ENCODE results near the gene NEK4.

The NEK4 gene

DNA sequence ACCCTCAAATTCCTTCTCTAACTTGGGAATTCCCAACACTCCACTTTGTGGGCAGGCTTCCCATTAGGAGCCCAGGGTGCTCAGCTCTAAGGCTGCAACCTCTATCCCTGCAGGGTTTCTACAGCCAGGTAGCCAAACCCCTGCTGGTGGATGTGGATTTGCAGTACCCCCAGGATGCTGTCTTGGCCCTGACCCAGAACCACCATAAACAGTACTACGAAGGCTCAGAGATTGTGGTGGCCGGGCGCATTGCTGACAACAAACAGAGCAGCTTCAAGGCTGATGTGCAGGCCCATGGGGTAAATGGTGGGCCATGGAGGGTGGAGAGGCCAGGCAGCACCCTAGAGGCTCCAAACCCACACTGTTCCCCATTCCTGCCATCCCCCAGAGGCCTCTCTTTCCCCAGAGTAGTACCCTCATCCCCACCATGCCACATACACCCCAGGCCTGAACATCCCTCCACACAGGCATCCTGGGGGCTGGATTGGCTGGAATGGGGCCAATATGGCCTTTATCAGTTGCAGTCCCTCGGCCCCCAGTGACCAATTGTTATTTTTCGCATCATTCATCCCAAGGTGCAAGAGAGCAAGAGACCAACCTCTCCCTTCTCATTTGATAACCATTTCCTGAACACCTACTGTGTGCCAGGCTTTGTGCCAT, 14.3 kb upstream of the NEK4 start:
- TF ChIP-seq, protein P1, sequence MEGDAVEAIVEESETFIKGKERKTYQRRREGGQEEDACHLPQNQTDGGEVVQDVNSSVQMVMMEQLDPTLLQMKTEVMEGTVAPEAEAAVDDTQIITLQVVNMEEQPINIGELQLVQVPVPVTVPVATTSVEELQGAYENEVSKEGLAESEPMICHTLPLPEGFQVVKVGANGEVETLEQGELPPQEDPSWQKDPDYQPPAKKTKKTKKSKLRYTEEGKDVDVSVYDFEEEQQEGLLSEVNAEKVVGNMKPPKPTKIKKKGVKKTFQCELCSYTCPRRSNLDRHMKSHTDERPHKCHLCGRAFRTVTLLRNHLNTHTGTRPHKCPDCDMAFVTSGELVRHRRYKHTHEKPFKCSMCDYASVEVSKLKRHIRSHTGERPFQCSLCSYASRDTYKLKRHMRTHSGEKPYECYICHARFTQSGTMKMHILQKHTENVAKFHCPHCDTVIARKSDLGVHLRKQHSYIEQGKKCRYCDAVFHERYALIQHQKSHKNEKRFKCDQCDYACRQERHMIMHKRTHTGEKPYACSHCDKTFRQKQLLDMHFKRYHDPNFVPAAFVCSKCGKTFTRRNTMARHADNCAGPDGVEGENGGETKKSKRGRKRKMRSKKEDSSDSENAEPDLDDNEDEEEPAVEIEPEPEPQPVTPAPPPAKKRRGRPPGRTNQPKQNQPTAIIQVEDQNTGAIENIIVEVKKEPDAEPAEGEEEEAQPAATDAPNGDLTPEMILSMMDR (IDR thresholded peaks at IDR 0.05), result no peak
- Histone ChIP-seq H3K4me3 (no peak overlapping the region), H3K27ac (no peak overlapping the region)
- no peak for DNase-seq (ENCODE audit: low spot score)

DNA sequence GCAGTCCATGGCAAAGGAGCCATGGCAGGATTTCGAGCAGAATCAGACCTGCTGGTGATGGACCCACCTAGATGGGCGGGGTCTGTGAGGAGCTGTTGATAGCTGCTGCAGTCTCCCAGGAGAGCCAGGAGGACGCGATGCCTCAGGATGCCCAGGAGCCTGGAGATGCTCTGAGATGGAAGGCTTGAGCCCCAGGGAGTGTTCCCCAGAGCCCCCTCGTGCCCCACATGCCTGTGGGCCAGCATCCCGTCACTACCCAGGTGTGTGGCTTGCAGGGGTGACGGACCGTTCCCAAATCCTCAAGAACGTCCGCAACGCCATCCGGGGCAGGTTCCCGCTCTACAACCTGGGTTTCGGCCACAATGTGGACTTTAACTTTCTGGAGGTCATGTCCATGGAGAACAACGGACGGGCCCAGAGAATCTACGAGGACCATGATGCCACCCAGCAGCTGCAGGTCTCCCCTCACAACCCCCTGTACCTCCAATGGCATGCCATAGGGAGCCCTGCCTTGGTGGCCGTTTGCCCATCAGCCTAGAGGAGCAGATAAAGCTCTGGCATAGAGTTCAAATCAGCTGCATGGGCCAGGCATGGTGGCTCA, 13.4 kb upstream of the NEK4 start:
- TF ChIP-seq, protein P1 (IDR thresholded peaks at IDR 0.05), result no peak
- H3K4me3 ChIP-seq, result no peak overlapping the region
- peak; percentile 70 for DNase-seq (ENCODE audit: low spot score)
- H3K27ac ChIP-seq, result no peak overlapping the region

DNA sequence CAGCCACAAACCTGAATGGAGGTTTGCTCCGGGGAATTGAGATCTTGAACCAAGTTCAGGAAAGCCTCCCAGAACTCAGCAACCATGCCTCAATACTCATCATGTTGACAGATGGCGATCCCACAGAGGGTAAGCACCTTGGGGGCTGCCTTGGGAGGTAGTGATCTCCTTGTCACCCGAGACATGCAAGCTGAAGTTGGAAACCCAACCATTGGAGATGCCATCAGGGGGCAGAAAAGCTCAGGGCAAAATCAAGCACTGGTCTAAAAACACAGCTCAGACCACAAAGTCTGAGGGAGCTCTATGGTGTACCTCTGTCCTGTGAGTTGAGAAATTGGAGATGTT, 12.4 kb upstream of the NEK4 start:
- TF ChIP-seq, protein P1 (IDR thresholded peaks at IDR 0.05), result no peak
- no peak overlapping the region for H3K4me3 ChIP-seq
- no peak for DNase-seq (ENCODE audit: low spot score)
- H3K27ac ChIP-seq, result no peak overlapping the region

DNA sequence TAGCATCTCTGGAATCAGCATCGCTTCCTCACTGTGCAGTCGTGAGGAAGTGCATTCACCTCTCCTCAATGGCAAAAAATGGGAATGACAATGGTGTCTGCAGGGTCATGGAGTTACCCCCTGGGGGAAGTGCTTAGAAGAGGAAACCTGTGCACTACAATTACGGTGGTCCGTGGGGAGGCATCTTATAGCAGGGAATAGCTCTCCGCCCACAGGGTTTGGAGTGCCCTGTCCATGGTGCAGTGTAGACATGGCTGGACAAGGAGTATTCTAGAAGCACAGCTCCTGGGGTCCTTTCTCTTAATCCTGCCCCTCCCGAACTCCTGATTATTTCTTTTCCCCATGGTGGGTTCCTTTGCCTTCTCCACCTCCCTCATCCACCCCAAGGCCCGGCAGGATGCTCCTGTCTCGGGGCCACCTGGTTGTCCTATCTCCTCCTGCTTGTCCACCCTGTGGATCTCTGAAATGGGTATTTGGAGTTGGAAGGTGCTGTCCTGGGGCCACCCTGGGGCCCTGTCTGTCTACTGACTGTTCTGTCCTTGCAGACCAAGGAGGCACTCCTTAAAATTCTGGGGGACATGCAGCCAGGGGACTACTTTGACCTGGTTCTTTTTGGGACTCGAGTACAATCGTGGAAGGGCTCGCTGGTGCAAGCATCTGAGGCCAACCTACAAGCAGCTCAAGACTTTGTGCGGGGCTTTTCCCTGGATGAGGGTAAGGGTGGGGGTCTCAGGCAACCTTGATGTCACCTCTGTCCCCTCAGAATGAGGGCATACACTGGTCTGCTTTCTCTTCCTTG, 11.9 kb upstream of the NEK4 start:
- TF ChIP-seq, protein P1 (IDR thresholded peaks at IDR 0.05), result no peak
- DNase-seq (ENCODE audit: low spot score), result no peak
- H3K27ac ChIP-seq, result no peak overlapping the region
- H3K4me3 ChIP-seq, result no peak overlapping the region

DNA sequence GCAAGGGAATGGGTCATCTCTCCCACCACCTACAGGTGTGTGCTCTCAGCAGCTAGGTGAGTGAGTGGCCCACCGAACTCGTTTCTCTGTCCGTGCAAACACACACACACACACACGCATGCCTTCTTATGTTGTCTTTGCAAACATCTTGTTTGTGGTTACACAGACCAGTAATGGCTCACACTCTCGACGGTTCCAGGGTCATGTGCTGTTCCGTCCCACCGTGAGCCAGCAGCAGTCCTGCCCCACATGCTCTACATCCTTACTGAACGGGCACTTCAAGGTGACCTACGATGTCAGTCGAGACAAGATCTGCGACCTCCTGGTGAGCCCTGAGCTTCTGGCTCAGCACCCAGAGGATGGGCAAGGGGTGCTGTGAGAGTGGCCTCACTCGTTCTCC, 11.0 kb upstream of the NEK4 start:
- no peak overlapping the region for H3K4me3 ChIP-seq
- DNase-seq (ENCODE audit: low spot score), result no peak
- H3K27ac ChIP-seq, result no peak overlapping the region
- TF ChIP-seq, protein P1 (IDR thresholded peaks at IDR 0.05), result no peak

DNA sequence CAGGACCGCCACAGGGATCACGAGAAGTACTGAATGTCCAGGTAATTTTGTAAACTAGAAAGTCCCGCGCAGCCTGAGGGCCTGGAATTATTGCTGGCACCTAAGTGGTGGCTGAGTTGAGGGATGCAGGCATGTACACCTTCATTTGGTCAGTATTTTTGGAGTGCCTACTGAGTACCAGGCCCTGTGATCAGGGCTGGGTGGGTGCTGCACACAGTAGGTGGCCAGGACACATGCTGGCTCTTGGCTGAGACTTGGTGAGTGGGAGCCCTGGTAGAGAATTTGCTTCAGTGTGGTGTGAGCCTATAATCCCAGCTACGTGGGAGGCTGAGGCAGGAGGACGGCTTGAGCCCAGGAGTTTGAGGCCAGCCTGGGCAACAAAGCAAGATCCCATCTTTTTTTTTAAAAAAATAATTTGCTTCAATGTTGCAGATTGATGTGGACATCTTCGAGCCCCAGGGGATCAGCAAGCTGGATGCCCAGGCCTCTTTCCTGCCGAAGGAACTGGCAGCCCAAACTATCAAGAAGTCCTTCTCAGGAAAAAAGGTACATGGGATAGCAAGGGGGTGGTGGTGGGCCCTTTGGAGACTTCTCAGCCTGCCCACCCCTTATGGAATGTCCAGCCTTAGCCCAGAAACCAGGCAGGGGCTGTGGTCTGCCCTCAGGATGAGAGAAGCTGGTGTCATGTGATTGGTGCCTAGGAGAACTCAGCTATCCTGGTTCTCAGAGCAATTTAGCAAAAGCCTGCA, 9.3 kb upstream of the NEK4 start:
- Histone ChIP-seq H3K27ac (no peak overlapping the region), H3K4me3 (no peak overlapping the region)
- TF ChIP-seq, protein P1 (IDR thresholded peaks at IDR 0.05), result no peak
- no peak for DNase-seq (ENCODE audit: low spot score)
